ENCODE data around the gene APOB.

Gene APOB

GRCh38 chr2:21055879-21056790, 12.3 kb upstream of the APOB start:
- Histone ChIP-seq H3K4me1 (ENCODE audit: insufficient read depth, low read length, severe bottlenecking) (no peaks in the 10 kb centered on the region), H3K9ac (ENCODE audit: low read length) (no peak overlapping the region), H3K79me2 (ENCODE audit: insufficient read depth, low read length) (no peaks in the 10 kb centered on the region), H3F3A (ENCODE audit: insufficient read depth, low read length) (no peaks in the 10 kb centered on the region), H3K4me3 (ENCODE audit: low read depth, low read length, poor library complexity, severe bottlenecking) (no peak overlapping the region), H3K4me2 (ENCODE audit: low read length) (no peak overlapping the region), H3K27ac (ENCODE audit: low read depth, low read length, poor library complexity, severe bottlenecking) (no peak overlapping the region), H3K36me3 (ENCODE audit: insufficient read depth, low read length) (no peaks in the 10 kb centered on the region), H3K9me3 (ENCODE audit: low read length) (no peaks in the 10 kb centered on the region), H2AFZ (ENCODE audit: low read length) (no peak overlapping the region), H3K9me2 (ENCODE audit: low read depth, low read length) (no peaks in the 10 kb centered on the region), H3K27me3 (ENCODE audit: insufficient read depth, low read length) (no peaks in the 10 kb centered on the region), H4K20me1 (ENCODE audit: insufficient read depth, low read length) (no peaks in the 10 kb centered on the region)
- TF ChIP-seq, protein P1, sequence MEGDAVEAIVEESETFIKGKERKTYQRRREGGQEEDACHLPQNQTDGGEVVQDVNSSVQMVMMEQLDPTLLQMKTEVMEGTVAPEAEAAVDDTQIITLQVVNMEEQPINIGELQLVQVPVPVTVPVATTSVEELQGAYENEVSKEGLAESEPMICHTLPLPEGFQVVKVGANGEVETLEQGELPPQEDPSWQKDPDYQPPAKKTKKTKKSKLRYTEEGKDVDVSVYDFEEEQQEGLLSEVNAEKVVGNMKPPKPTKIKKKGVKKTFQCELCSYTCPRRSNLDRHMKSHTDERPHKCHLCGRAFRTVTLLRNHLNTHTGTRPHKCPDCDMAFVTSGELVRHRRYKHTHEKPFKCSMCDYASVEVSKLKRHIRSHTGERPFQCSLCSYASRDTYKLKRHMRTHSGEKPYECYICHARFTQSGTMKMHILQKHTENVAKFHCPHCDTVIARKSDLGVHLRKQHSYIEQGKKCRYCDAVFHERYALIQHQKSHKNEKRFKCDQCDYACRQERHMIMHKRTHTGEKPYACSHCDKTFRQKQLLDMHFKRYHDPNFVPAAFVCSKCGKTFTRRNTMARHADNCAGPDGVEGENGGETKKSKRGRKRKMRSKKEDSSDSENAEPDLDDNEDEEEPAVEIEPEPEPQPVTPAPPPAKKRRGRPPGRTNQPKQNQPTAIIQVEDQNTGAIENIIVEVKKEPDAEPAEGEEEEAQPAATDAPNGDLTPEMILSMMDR (IDR thresholded peaks at IDR 0.05; ENCODE audit: low read length): no peak
- TF ChIP-seq EZH2 (IDR thresholded peaks at IDR 0.05; ENCODE audit: borderline replicate concordance, low read length): no peak

- H2AFZ ChIP-seq (ENCODE audit: low read length): no peak overlapping the region
- H3K36me3 ChIP-seq (ENCODE audit: insufficient read depth, low read length): no peaks in the 10 kb centered on the region
- no peak overlapping the region for H3K27ac ChIP-seq (ENCODE audit: low read depth, low read length, poor library complexity, severe bottlenecking)
- no peaks in the 10 kb centered on the region for H4K20me1 ChIP-seq (ENCODE audit: insufficient read depth, low read length)
- H3K9ac ChIP-seq (ENCODE audit: low read length): no peak overlapping the region
- H3F3A ChIP-seq (ENCODE audit: insufficient read depth, low read length): no peaks in the 10 kb centered on the region
- no peak for TF ChIP-seq EZH2 (IDR thresholded peaks at IDR 0.05; ENCODE audit: borderline replicate concordance, low read length)
- TF ChIP-seq, protein P1 (IDR thresholded peaks at IDR 0.05; ENCODE audit: low read length): no peak
- H3K9me2 ChIP-seq (ENCODE audit: low read depth, low read length): no peaks in the 10 kb centered on the region
- H3K27me3 ChIP-seq (ENCODE audit: insufficient read depth, low read length): no peaks in the 10 kb centered on the region
- H3K4me1 ChIP-seq (ENCODE audit: insufficient read depth, low read length, severe bottlenecking): no peaks in the 10 kb centered on the region
- H3K79me2 ChIP-seq (ENCODE audit: insufficient read depth, low read length): no peaks in the 10 kb centered on the region
- H3K4me2 ChIP-seq (ENCODE audit: low read length): no peak overlapping the region
- H3K4me3 ChIP-seq (ENCODE audit: low read depth, low read length, poor library complexity, severe bottlenecking): no peak overlapping the region
- no peaks in the 10 kb centered on the region for H3K9me3 ChIP-seq (ENCODE audit: low read length)
Measured at GRCh38 chr2:21055451-21055850, 11.6 kb upstream of the APOB start.

DNA sequence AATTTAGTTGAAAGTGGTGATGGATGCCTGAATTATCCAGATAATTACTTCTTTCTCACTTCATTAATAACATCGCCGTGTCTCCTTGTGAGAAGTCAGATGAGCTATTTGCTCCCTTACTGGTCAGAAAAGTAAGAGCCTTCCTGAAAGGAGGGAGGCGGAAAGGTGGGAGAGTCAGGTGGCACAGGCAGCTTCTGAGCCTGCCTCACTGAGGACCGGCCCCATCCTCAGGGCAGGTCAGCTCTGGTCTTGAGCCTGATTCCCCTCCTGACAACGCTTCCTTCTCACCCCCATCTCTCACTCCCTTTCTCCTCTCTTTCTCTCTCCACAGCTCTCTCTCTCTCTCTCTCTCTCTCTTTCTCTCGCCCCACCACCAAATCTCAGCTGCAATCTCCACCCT, 10.1 kb upstream of the APOB start:
- H3K9me3 ChIP-seq (ENCODE audit: low read length): no peaks in the 10 kb centered on the region
- H3K27ac ChIP-seq (ENCODE audit: low read depth, low read length, poor library complexity, severe bottlenecking): no peak overlapping the region
- no peaks in the 10 kb centered on the region for H4K20me1 ChIP-seq (ENCODE audit: insufficient read depth, low read length)
- TF ChIP-seq EZH2 (IDR thresholded peaks at IDR 0.05; ENCODE audit: borderline replicate concordance, low read length): no peak
- TF ChIP-seq, protein P1 (IDR thresholded peaks at IDR 0.05; ENCODE audit: low read length): no peak
- H3K4me2 ChIP-seq (ENCODE audit: low read length): no peak overlapping the region
- H3F3A ChIP-seq (ENCODE audit: insufficient read depth, low read length): no peaks in the 10 kb centered on the region
- H3K9me2 ChIP-seq (ENCODE audit: low read depth, low read length): no peaks in the 10 kb centered on the region
- H3K4me1 ChIP-seq (ENCODE audit: insufficient read depth, low read length, severe bottlenecking): no peaks in the 10 kb centered on the region
- H3K27me3 ChIP-seq (ENCODE audit: insufficient read depth, low read length): no peaks in the 10 kb centered on the region
- H3K79me2 ChIP-seq (ENCODE audit: insufficient read depth, low read length): no peaks in the 10 kb centered on the region
- H3K4me3 ChIP-seq (ENCODE audit: low read depth, low read length, poor library complexity, severe bottlenecking): no peak overlapping the region
- H3K36me3 ChIP-seq (ENCODE audit: insufficient read depth, low read length): no peaks in the 10 kb centered on the region
- no peak overlapping the region for H2AFZ ChIP-seq (ENCODE audit: low read length)
- H3K9ac ChIP-seq (ENCODE audit: low read length): no peak overlapping the region

Data from OCI-LY1 (cell line).